ENCODE measurements around the gene PHF14.
"Not testable (repeated sequence)": the region's sequence is repeated elsewhere in the genome, so short reads cannot be mapped to it uniquely, and the experiment has no call there.

The PHF14 gene

DNA sequence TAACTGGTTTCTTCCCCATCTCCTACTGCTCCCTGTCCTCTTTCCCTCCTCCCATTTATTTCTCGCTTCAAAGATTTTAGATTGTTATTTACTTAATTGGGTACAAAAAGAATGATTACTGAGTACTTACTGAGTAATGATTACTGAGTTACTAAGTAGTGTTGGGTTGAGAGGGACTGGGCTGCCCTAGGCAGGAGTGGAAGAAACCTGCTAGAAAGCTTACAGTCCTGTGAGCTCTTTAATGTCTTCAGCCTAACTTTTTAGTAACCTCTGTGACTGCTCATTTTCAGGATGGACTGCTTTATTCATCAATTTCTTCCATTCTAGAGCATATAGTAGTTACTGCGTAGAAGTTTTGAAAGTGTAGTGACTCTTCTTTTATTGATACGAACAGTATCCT is 7.6 kb downstream of the PHF14 start:
- TF ChIP-seq, protein P1, sequence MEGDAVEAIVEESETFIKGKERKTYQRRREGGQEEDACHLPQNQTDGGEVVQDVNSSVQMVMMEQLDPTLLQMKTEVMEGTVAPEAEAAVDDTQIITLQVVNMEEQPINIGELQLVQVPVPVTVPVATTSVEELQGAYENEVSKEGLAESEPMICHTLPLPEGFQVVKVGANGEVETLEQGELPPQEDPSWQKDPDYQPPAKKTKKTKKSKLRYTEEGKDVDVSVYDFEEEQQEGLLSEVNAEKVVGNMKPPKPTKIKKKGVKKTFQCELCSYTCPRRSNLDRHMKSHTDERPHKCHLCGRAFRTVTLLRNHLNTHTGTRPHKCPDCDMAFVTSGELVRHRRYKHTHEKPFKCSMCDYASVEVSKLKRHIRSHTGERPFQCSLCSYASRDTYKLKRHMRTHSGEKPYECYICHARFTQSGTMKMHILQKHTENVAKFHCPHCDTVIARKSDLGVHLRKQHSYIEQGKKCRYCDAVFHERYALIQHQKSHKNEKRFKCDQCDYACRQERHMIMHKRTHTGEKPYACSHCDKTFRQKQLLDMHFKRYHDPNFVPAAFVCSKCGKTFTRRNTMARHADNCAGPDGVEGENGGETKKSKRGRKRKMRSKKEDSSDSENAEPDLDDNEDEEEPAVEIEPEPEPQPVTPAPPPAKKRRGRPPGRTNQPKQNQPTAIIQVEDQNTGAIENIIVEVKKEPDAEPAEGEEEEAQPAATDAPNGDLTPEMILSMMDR (IDR thresholded peaks at IDR 0.05; ENCODE audit: low read length) = no peak
- TF ChIP-seq EZH2phosphoT487 (IDR thresholded peaks at IDR 0.05; ENCODE audit: low read length) = no peak
- TF ChIP-seq EZH2 (optimal IDR thresholded peaks at IDR 0.05; ENCODE audit: low read depth, low read length) = no peak
- no peak overlapping the region for H2AFZ ChIP-seq (ENCODE audit: low read length)
- no peak overlapping the region for H3K4me2 ChIP-seq (ENCODE audit: low read depth, low read length)
- H3K9me3 ChIP-seq (replicated peaks; ENCODE audit: insufficient read depth, low read length) = no peaks in the 10 kb centered on the region
- no peaks in the 10 kb centered on the region for H3F3A ChIP-seq (ENCODE audit: insufficient read depth, low read length)
- 0 out of 2 replicates have a peak, but pooled peaks cover 2% of the 10 kb centered on the region for H3K36me3 ChIP-seq (replicated peaks; ENCODE audit: insufficient read depth, low read length)
- H3K79me2 ChIP-seq (ENCODE audit: low read length) = peaks cover 35% of the 10 kb centered on the region
- H3K9ac ChIP-seq (ENCODE audit: low read length) = no peak overlapping the region
- H3K27ac ChIP-seq (ENCODE audit: low read length) = no peak overlapping the region
- H3K4me3 ChIP-seq (ENCODE audit: low read length) = no peak overlapping the region
- no peaks in the 10 kb centered on the region for H3K27me3 ChIP-seq (replicated peaks; ENCODE audit: insufficient read depth, low read length)
- no peaks in the 10 kb centered on the region for H4K20me1 ChIP-seq (ENCODE audit: insufficient read depth, low read length)
- no peaks in the 10 kb centered on the region for H3K4me1 ChIP-seq (ENCODE audit: low read length)
- DNase-seq = no peak
- no peaks in the 10 kb centered on the region for H3K9me2 ChIP-seq (replicated peaks; ENCODE audit: insufficient read depth, low read length)

DNA sequence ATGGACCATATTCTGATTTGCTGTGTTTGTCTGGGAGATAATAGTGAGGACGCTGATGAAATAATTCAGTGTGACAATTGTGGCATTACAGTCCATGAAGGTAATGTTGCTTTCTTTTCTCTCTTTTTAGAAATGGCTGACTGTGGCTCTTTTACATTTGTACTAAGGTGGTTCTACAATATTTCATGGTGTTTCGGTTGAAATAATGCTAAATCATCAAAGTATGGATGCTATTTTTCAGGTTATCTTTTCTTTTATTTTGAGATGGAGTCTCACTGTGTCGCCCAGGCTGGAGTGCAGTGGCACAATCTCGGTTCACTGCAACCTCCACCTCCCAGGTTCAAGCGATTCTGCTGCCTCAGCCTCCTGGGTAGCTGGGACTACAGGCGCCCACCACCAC is 17.1 kb downstream of the PHF14 start:
- not testable (repeated sequence) for H3K36me3 ChIP-seq (replicated peaks; ENCODE audit: insufficient read depth, low read length); H3F3A ChIP-seq (ENCODE audit: insufficient read depth, low read length); H3K4me2 ChIP-seq (ENCODE audit: low read depth, low read length); H3K27ac ChIP-seq (ENCODE audit: low read length); H3K4me1 ChIP-seq (ENCODE audit: low read length); DNase-seq; H3K4me3 ChIP-seq (ENCODE audit: low read length); H3K79me2 ChIP-seq (ENCODE audit: low read length); H3K27me3 ChIP-seq (replicated peaks; ENCODE audit: insufficient read depth, low read length); H3K9me3 ChIP-seq (replicated peaks; ENCODE audit: insufficient read depth, low read length); H3K9me2 ChIP-seq (replicated peaks; ENCODE audit: insufficient read depth, low read length); H3K9ac ChIP-seq (ENCODE audit: low read length); H2AFZ ChIP-seq (ENCODE audit: low read length); H4K20me1 ChIP-seq (ENCODE audit: insufficient read depth, low read length)

DNA sequence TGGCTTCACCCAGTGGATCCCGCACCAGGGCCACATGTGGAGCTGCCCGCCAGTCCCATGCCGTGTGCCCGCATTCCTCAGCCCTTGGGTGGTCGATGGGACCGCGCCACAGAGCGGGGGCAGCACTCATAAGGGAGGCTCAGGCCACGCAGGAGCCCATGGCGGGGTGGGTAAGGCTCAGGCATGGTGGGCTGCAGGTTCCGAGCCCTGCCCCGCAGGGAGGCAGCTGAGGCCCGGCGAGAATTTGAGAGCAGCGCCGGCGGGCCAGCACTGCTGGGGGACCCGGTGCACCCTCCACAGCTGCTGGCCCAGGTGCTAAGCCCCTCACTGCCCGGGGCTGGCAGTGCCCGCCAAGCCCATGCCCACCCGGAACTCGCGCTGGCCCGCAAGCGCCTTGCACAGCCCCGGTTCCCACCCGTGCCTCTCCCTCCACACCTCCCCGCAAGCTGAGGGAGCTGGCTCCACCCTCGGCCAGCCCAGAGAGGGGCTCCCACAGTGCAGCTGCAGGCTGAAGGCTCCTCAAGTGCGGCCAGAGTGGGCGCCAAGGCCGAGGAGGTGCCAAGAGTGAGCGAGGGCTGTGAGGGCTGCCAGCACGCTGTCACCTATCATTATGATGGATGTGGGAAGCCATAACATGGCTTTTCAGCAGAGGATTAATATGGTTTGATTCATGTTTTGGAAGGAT is 22.0 kb downstream of the PHF14 start:
- H3K27ac ChIP-seq (ENCODE audit: low read length); H3K4me3 ChIP-seq (ENCODE audit: low read length); H2AFZ ChIP-seq (ENCODE audit: low read length); H3K9ac ChIP-seq (ENCODE audit: low read length); H3K9me3 ChIP-seq (replicated peaks; ENCODE audit: insufficient read depth, low read length); H3K4me1 ChIP-seq (ENCODE audit: low read length); H3K4me2 ChIP-seq (ENCODE audit: low read depth, low read length); H3K9me2 ChIP-seq (replicated peaks; ENCODE audit: insufficient read depth, low read length); H3K27me3 ChIP-seq (replicated peaks; ENCODE audit: insufficient read depth, low read length); H3K36me3 ChIP-seq (replicated peaks; ENCODE audit: insufficient read depth, low read length); H4K20me1 ChIP-seq (ENCODE audit: insufficient read depth, low read length); H3F3A ChIP-seq (ENCODE audit: insufficient read depth, low read length); DNase-seq: not testable (repeated sequence)
- H3K79me2 ChIP-seq (ENCODE audit: low read length) = peaks cover 12% of the 10 kb centered on the region; the same call in 1 of the 2 replicates

DNA sequence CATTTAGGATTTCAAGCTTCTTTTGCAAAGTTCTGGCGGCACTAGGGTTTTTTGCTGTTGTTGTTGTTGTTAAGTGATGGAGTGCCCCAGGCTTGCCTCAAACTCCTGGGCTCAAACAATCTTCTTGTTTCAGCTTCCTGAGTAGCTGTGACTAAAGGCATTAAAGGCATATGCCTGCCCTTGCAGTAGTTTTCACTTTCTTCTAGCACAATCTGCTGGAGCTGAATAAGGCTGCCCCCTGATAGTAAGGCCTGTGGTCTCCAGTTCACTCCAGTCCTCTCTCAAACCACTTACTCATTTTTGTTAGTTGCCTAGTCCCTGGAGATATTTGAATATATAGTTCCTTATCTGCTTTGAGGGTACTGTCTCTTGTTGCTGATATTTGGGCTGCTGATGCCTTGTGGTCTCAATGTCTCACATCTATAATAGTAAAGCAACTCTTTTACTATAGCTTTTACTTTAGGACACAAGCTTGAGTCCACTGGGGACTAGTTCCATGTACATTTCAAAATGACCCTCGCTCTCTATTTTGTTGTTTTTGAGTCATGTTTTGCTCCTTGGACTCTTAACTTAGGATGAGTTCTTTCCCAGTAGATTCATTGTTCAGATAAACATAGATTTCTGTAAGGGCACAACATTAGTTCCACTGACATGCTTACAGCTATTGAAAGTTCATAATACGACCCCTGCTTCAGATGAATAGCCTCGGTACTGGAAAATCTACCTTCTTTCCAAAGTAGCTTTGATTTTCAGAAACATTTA is 25.5 kb downstream of the PHF14 start:
- DNase-seq = no peak

More for the DNA sequence above, 25.5 kb downstream of the PHF14 start:
- TF ChIP-seq EZH2phosphoT487 (IDR thresholded peaks at IDR 0.05; ENCODE audit: low read length) = no peak
- TF ChIP-seq EZH2 (optimal IDR thresholded peaks at IDR 0.05; ENCODE audit: low read depth, low read length) = no peak
- TF ChIP-seq, protein P1 (IDR thresholded peaks at IDR 0.05; ENCODE audit: low read length) = no peak
- no peak overlapping the region for H3K27ac ChIP-seq (ENCODE audit: low read length)
- no peaks in the 10 kb centered on the region for H3K36me3 ChIP-seq (replicated peaks; ENCODE audit: insufficient read depth, low read length)
- H3K4me1 ChIP-seq (ENCODE audit: low read length) = no peaks in the 10 kb centered on the region
- no peak overlapping the region for H3K4me3 ChIP-seq (ENCODE audit: low read length)
- no peak overlapping the region for H3K9ac ChIP-seq (ENCODE audit: low read length)
- H3K4me2 ChIP-seq (ENCODE audit: low read depth, low read length) = no peak overlapping the region
- H2AFZ ChIP-seq (ENCODE audit: low read length) = no peak overlapping the region
- H3F3A ChIP-seq (ENCODE audit: insufficient read depth, low read length) = no peaks in the 10 kb centered on the region
- no peaks in the 10 kb centered on the region for H3K27me3 ChIP-seq (replicated peaks; ENCODE audit: insufficient read depth, low read length)
- H4K20me1 ChIP-seq (ENCODE audit: insufficient read depth, low read length) = no peaks in the 10 kb centered on the region
- H3K9me2 ChIP-seq (replicated peaks; ENCODE audit: insufficient read depth, low read length) = no peaks in the 10 kb centered on the region
- no peaks in the 10 kb centered on the region for H3K9me3 ChIP-seq (replicated peaks; ENCODE audit: insufficient read depth, low read length)
- peaks cover 26% of the 10 kb centered on the region for H3K79me2 ChIP-seq (ENCODE audit: low read length)

All from MM.1S (cell line).